Suppressor macrophage treated with lipopolysaccharide for 1 hour (primary cell): ENCODE measurements around the gene SCUBE1.
A peak's percentile ranks its signal among the peaks of the same experiment; 100 is the strongest.
"Not testable (repeated sequence)": the region's sequence is repeated elsewhere in the genome, so short reads cannot be mapped to it uniquely, and the experiment has no call there.

Experiments used
- DNase-seq, 3 donors: peaks; one replicate each; pipeline ENCODE4 v3.0.0-alpha.2; 2020 to 2022

The SCUBE1 gene

GRCh38 chr22:43356881-43357280, 13.7 kb upstream of the SCUBE1 start:
- DNase-seq = no peak

DNA sequence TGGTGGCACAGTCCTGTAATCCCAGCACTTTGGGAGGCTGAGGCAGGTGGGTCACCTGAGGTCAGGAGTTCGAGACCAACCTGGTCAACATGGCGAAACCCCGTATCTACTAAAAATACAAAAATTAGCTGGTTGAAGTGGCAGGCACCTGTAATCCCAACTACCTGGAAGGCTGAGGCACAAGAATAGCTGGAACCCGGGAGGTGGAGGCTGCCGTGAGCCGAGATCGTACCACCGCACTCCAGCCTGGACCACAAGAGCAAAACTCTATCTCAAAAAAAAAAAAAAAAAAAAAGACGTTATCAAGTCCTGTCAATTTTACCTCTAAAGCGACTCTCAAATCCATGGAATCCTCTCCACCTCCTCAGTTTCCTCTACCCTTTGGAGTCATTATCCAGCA, 12.5 kb upstream of the SCUBE1 start:
- not testable (repeated sequence) for DNase-seq

DNA sequence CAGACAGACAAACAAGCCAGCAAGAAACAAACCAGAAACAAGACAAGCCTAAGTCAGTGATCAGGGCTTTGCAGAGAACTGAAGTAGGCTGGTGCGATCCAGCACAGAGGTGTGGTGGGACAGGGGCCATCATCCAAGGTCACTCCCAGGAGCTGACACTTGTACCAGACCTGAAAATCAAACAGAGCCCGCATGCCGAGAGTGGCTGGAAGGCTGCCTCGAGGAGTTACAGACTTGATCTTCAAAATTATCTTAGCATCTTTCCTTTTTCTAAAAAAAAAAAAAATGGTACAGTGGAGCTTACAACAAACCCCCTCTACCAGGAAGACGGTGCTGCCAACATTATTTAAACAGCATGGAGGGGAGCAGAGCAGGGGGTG, 8.8 kb upstream of the SCUBE1 start:
- no peak for DNase-seq

DNA sequence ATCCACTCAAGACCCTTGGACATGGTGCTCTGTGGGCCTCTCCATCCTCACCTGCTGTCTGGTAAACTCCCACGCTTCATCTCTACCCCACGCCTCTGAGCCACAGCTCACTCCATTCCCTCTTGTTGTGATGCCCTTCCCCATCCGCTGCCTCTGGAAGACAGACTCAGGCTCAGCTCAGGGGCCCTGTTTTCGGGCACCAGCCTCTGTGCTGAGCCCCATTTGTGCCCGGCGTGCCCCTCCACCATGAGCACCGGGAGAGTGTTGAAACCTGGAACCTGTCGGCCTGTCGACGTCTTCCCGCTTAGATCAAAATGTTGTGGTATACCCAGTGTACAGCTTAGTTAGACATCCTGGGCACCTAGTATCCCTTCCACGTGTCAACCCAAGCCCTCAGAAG, 6.5 kb upstream of the SCUBE1 start:
- no peak for DNase-seq

DNA sequence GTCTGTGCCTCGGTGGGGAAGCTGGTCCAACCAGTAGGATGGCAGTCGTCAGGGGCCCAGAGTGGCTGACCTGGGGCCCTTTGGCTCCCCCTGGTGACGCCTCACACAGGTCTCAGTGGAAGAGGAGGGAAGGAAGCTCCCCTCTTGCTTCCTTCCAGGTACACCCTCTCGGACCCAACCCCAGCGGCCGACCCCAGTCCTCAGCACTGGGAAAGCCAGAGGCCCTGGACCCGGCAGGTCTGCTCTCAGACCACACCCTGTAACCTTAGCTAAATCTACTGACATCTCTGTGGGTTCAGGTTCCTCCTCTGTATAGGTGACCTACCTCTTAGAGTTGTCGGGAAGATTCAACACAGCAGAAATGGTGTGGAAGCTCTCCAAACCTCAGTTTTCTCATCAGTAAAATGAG, 3.4 kb upstream of the SCUBE1 start:
- peak; percentile 52 to 76 (median 53) for DNase-seq

DNA sequence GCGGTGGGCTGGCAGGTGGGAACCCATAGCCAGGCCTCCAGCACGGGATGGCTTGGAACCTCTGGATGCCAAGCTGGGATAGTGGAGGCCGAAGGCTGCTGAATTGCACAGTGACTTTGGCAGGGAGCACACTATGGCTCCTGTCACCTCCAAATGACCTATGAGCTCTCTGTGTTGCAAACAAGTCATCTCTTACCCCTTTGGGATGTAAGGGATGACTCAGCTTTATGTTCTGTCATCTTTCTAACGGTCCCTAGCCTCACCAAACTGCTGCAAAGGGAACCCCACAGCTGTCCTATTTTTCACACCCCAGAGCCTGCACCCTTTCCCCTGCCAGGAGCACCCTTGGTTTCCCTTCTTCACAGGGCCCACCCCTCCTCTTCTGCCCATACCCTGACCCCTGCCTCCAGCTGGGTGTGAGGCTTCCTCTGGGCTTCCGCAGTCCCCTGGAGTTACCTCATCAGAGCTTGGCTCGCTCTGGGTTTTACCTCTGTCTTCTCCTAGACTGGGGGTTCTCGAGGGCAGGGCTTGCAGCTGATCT, 2.7 kb upstream of the SCUBE1 start:
- DNase-seq = peak; percentile 40 to 67 (median 60)

DNA sequence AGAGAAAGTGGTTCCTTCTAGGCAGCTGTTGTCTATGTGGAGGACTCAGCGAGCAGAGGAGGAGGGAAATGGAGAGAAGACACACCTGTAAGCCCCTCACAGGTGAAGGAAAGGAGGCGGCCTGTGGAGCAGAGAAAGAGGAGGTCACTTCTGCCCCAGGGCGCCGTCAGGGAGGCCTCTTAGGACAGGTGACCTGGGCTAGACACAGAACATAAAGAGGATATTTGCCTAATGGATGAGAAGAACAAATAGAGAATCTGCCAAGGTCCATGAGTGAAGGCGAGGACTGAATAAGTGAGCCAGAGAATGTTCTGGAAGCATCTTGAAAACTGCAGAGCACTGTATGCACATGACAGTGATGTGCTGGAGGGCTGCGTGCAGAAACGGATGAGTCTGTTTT, 2.2 kb upstream of the SCUBE1 start:
- no peak for DNase-seq

DNA sequence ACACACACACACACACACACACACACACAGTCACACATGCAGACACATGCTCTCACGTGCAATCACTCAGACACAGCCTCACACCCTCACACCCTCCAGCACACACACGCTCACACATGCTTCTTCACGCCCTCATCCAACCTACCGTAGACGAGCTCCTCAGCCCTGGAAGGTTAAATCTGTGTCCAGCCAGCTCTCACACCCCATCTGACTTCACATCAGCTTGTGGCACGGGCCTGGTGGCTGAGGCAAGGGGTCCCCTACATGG, 1.3 kb upstream of the SCUBE1 start:
- DNase-seq = no peak

DNA sequence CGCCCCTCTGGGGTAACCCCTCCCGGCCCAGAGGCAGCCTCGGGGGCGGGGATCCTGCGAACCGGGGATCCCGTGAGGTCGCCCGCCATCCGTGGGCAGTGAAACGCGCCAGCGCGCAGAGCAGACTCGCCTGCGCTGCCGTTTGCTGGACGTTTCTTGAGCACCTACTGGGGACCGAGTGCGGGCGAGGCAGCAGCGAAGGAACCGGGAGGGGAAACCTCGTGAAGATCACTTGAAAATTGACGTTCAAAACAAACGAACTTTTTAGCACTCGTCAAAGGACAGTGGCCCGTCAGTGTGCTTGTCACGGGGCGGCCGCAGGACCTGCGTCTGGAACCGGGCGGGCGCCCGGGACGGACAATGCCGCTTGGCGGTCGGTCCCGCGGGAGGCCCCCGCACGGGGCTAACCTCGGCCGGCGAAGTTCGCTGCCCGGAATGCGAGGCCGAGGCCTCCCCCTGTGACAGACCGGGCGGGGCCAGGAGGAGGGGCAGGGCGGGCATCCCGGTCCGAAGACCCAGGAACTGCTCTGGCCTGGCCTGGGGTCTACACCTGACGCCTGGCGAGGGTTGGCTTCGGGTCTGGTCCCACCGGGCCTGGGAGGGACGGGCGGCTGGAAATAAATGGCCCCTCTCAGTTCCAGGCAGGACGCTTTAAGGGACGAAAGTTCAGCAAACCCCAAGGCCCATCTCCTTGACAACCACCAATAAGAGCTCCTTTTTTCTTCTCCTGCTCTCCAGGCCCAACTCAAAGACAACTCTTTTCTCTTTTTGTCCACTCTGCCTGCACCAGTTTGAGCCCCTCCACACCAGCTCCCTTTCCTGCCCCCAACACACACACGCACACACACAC, 723 bp upstream of the SCUBE1 start:
- DNase-seq = peak in 2 of 3 donors; percentile 30 to 45

- DNase-seq = peak in 1 of 3 donors; percentile 41
Observed at GRCh38 chr22:43342347-43343261, 568 bp downstream of the SCUBE1 start.

DNA sequence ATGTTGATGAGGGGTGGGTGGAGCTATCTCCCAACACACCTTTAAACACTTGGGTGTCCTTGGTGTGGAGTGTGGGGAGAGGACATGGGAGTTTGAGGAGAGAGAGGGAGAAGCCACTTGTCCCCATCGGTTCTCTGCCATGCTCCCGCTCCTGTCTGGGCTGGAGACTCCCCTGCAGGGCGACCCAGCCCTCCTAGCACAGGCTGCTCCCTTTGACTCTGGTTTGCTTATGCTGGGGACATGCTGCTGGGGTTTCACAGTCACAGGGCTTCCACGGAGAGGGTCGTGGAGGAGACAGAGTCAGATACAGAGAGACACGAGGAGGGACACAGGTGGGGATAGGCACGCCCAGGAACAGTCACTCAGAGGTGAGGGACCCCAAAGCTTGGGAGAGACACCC, 1.6 kb downstream of the SCUBE1 start:
- DNase-seq = no peak

DNA sequence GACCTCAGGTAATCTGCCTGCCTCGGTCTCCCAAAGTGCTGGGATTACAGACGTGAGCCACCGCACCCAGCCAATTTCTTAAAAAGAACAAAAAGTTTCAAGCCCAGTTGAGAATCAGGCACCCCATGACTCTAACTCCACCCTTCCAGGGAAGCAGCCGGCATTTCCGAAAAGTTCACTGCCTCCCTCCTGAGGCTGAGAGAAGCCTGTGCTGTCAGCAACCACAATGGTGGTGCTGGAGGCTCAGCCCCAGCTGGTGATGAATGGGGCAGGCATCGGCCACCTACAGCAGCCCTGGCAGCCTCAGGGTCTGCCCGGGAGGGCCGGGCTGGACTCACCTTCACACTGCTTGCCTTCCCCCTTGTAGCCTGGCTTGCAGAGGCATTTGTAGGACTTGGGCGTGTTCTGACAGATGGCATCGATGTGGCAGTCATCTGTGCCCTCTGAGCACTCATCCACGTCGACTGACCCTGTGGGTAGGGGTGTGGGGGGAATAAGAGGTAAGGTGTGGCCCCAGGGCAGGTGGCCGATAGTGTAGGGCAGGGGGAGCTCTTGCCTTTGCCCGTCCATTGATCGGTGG, 4.3 kb downstream of the SCUBE1 start:
- DNase-seq = no peak

DNA sequence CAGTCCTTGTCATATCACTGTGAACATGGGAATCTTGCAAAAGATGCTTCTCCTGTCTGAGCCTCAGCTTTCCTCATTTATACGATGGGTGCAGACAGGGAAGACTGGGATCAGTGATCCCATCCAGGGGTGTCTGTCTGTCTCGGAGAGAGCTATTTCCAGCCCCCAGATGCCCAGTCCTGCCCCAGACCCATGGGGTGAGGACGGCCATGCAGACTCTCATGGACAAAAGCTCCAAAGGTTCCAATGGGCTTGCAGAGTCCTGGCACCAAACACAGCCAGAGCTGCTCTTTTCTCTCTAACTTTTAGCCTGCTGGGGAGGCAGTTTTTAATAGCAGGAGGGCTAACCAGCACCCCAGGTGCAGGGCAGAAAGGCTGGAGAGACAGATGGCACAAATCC, 5.2 kb downstream of the SCUBE1 start:
- no peak for DNase-seq

- DNase-seq = no peak
Observed at GRCh38 chr22:43337385-43337784, 5.8 kb downstream of the SCUBE1 start.

- no peak for DNase-seq
Observed at GRCh38 chr22:43334378-43334777, 8.8 kb downstream of the SCUBE1 start.

DNA sequence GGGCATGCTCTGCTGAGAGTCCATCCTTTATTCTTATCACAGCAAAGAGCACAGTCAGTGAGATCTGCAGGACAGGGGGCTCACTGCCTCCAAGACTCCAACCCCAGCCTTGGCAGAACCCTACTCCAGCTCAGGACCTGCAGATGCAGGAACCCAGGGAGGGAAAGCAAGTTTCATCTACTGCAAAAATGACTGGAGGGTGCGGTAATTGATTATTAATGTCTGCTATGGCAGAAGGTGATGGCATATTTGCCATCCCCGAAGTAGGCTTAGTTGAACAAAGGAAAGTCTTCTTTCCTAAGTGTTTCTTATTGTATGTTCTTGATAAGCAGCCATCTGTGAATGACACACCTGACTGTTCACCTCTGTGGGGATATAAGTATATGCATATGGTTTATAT, 9.2 kb downstream of the SCUBE1 start:
- DNase-seq = no peak

DNA sequence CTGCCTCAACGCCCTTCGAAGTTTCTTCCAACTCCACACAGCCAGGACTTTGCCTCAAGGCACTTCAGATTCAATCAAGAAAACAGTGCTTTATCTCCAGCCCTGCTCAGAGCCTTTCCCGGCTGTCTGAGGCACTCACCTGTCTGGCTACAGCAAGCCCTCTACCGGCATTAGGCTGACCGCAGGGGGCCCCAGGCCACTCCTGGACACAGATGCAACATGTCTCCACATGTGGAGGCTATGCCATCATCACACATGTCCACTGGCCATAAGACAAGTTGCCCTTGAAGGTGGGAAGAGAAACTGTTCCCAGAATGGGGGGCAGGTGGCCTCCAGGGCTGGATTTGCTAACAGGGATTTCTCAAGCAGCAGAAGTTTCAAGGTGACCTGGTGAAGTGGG, 10.0 kb downstream of the SCUBE1 start:
- no peak for DNase-seq

- DNase-seq = no peak
Observed at GRCh38 chr22:43331698-43332097, 11.5 kb downstream of the SCUBE1 start.

DNA sequence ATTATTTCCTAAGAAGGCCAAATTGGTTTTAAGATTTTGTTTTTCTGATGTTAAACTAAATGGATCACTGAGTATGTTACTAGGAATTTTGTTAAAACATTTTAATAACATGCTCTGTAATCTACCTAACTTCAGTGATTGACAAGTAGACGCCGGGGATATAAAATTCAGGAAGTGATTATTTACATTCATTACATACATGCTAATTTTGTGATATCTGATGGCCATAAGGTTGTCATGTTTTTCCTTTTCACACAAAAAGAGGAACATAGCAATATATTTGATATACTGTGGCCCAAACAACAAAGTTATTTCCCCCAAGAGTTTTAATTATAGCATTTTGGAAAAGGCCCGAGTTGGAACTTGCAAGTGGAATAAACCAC, 12.1 kb downstream of the SCUBE1 start:
- DNase-seq = no peak

DNA sequence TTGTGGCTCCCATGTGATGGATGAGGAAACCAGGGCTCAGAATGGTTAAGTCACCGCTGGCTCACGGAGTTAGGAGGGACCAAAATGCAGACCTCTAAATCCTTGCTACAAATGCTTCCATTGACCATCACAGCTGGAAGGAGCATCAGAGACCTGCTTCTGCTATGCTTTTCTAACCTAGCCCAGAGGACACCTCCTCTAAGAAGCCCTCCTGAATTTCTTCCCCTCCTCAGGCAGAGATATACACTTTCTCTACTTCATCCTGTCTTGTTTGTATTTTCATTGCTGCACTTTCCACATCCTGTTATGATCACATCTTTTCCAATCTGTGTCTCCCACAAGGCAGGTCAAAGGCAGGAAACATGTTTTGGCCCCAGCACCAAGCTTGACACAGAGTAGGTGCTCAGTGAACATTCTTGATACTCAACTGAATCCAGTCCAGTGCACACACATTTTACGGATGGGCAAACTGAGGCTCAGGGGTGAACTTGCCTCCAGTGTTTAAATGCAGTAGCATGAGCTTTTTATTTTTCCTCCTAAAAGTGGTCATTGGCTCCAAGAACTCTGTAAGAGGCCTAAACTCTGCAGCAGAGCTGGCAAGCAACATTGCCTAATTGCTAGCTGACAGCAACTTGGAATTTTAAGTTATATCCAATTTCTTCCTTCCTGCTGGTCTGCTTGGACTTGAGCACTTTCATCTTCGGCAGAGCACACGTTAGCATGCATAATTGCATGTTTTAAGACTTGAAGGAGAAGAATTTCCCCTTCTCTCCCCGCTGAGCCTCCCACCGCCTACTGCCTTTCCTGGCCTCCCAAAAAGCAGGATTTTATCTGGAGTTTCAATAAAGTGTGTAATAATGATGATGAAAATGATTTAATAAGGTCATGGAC, 12.7 kb downstream of the SCUBE1 start:
- DNase-seq = no peak

DNA sequence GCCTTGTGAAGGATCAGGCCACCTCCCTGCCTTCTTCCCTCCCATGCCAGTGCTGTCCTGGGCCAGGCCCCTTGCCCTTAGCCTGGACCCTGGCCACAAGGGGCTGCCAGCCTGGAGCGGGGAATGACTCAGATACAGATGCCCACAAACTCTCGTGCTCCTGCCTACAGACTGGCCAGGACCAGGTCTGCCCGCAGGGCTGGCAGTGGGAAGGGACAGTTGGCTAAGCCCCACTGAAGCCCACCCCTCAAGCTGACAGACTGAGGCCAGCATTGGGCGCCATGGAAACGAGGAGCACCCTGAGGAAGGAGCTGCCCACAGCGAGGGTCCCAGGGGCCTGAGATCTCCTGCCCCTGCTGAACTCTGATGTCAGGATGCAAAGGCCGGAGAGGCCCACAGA, 14.1 kb downstream of the SCUBE1 start:
- DNase-seq = no peak

GRCh38 chr22:43327157-43327438, 16.1 kb downstream of the SCUBE1 start:
- no peak for DNase-seq
